Forelimb muscle (tissue), 1 donor: ENCODE measurements around the gene GLP2R. TPM values are rescaled to one million over a fixed set of nuclear protein-coding genes. Genes with fewer than 3 reads are reported as not detected.

ENCODE experiments used
- DNase-seq: peaks from one replicate; pipeline ENCODE4 v3.0.0-alpha.2; 2013; ENCODE audit warnings: low read depth
- polyA plus RNA-seq: library from polyadenylated mRNA; unstranded; fragments of 120-200 nt; gene quantifications from one replicate; pipeline ENCODE4 v1.2.1, GENCODE V29; 2013; ENCODE audit not compliant: insufficient read length

Gene GLP2R
- polyA plus RNA-seq, 1 donor = not detected

GRCh38 chr17:9855036-9855435, 29.3 kb downstream of the GLP2R start:
- DNase-seq = no peak

DNA sequence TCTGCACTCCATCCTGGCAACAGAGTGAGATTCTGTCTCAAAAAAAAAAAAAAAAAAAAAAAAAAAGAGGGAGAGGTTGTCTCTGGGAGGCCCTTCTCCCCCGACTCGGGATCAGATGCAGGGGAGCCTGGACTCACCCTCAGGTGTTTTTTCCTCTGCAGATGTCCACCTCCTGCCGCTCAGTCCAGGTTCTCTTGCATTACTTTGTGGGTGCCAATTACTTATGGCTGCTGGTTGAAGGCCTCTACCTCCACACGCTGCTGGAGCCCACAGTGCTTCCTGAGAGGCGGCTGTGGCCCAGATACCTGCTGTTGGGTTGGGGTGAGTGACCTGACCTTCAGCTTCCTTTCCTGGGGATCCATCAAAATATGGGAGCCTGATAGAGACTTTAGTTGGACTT, 34.1 kb downstream of the GLP2R start:
- no peak for DNase-seq

GRCh38 chr17:9860851-9861250, 35.1 kb downstream of the GLP2R start:
- DNase-seq = no peak

- no peak for DNase-seq
These were observed 36.5 kb downstream of the GLP2R start for GRCh38 chr17:9862220-9862619.

DNA sequence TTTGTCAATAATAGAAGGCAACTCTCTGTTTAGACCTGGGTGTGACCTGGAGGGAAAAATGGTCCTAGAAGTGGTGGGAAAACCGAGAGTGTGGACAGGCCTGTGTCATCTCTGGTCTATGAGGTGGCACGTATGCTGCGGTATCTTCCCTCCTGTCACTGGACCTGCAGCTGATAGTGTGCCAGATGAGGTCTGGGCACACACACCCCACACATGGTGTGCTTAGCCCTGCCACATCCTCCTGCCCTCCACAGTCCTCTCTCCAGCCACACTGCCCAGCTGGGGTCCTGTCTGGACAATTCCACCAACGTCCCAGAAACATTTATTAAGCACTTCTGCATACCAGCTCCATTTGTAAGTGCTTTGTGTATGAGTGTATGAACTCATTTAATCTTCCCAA, 37.2 kb downstream of the GLP2R start:
- DNase-seq = no peak

GRCh38 chr17:9865586-9865985, 39.9 kb downstream of the GLP2R start:
- no peak for DNase-seq

GRCh38 chr17:9868552-9868951, 42.8 kb downstream of the GLP2R start:
- DNase-seq = no peak

DNA sequence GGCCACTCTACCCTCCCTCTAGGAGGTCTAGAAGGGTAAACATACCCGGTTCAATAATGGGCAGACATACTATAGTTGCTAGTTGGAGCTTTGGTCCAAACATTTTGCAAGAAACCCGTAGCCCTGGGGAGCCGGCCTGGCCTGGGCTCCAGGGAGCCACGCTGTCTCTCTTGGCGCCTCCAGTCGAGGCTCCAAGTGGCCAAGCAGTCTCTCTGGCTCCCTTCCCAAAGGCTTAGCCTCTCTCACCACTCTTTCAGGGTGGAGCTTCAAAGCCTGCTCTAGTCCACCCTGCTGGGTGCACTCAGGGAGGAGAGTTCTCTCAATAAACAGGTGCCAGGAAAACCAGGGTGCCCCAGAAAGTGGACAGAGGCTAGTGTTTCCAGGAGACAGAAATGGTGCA, 47.1 kb downstream of the GLP2R start:
- no peak for DNase-seq

GRCh38 chr17:9874722-9875121, 49.0 kb downstream of the GLP2R start:
- DNase-seq = no peak

- DNase-seq = no peak
These were observed 49.7 kb downstream of the GLP2R start for GRCh38 chr17:9875441-9875840.

DNA sequence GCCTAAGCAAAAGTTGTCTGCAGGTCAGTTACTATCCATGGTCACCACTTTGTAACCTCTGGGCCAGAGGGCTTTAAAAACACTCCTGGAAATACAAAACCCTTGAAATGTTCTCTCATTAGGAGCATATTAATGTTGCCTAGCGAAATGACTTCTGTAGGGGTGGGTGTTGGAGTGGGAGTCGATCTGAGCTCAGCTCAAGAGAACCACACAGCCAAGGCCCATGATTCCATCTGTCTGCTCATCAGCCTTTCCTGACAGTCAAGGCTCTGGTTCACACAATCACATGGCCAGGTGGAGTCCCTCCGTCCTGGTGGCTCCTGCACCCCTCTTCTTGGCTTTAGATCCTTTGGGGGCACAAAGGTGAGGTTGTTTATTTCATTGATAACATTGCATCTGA, 52.6 kb downstream of the GLP2R start:
- no peak for DNase-seq

DNA sequence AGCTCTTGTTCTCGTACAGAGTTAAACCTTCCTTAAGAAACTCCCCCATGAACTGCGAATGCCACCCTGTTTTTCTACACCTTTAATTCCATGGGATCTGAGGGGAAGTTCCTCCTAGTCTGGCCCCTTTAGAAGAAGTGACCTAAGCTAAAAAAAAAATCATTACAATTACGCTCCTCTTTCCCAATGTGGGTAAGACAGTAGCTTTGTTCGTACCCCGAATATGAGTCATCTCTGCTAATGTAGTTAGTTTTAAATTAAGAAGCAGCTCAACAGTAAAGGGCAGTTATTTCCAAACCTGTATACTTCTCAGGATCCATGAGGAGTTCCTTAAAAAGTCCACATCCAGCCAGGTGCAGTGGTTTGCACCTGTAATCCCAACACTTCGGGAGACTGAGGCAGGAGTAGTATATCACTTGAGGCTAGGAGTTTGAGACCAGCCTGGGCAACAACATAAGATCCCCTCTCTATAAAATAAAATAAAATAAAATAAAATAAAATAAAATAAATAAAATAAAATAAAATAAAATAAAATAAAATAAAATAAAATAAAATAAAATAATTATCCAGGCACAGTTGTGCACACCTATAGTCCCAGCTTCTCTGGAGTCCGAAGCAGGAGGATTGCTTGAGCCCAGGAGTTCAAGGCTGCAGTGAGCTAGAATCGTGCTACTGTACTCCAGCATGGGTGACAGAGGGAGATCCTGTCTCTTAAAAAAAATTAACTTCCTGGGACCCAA, 53.2 kb downstream of the GLP2R start:
- no peak for DNase-seq

GRCh38 chr17:9880582-9880999, 54.9 kb downstream of the GLP2R start:
- DNase-seq = no peak

DNA sequence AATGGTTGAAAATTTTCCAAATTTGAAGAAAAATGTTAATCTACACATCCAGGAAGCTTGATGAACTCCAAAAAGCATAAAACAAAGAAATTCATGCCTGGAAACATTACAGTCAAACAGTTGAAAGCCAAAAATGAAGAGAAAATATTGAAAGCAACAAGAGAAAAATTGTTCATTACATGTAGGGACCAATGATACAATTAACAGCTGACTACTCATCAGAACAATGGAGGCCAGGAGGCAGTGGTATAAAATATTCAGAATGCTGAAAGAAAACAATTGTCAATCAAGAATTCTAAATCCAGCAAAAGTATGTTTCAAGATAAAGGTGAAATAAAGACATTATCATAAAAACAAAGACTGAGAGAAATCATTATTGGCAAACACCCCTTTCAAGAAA, 57.7 kb downstream of the GLP2R start:
- DNase-seq = no peak

- DNase-seq = no peak
These were observed 60.6 kb downstream of the GLP2R start for GRCh38 chr17:9886141-9886930.

GRCh38 chr17:9887508-9887907, 61.8 kb downstream of the GLP2R start:
- no peak for DNase-seq

- no peak for DNase-seq
These were observed 64.4 kb downstream of the GLP2R start for GRCh38 chr17:9890124-9890523.

DNA sequence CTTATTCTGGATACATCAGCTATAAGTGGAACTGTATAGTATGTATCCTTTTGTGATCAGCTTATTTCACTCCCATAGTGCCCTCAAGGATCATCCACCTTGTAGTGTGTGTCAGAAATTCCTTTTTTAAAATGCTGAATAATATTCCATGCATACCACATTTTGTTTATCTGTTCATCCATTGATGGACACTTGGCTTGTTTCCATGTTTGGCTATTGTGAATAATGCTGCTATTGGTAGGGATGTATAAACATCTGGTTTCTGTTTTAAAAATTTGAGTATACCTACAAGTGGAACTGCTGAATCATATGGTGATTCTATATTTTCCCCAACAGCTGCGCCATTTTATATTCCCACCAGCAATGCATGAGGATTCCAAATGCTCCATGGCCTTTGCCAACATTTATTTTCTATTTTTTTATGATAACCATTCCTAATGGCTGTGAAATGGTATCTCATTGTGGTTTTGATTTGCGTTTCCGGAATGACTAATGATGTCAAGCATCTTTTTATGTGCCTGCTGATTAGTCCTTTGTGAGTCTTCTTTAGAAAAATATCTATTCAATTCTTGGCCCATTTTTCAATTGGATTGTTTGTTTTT, 67.8 kb downstream of the GLP2R start:
- no peak for DNase-seq

- DNase-seq = no peak
These were observed 68.5 kb downstream of the GLP2R start for GRCh38 chr17:9894231-9894630.

- no peak for DNase-seq
These were observed 70.2 kb downstream of the GLP2R start for GRCh38 chr17:9895923-9896322.

DNA sequence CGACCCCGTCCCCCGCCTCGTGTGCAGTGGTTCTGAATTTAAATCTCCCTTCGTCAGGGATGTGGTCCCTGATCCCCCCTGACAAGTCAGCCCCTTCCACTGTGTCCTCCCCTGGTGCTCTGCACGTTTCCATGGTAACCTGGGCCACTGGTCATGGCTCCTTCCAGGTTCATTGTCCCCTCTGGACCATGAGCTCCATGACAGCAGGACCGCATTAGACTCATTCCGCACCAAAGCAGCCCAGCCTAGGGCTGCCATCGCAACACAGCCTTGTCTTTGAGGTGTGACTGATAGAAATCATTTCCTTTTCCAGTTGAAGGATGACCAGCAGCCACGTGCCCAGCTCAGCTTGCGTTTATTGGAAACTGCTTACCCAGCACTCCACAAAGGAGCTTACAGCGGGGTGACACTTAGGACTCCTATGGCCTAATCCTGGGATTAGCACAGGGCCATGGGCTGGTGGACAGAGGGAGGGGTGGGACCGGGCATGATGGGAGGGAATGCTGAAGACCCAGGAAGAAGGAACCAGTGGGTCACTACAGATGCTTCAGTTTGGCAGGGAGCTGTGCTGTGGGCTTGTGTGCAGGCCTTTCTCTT, 71.7 kb downstream of the GLP2R start:
- no peak for DNase-seq

- DNase-seq = no peak
These were observed 73.1 kb downstream of the GLP2R start for GRCh38 chr17:9898812-9899211.
